NCI-H1930 (cell line): ENCODE measurements around the gene VPS26B.
A peak's percentile ranks its signal among the peaks of the same experiment; 100 is the strongest.
"Not testable (repeated sequence)": the region's sequence is repeated elsewhere in the genome, so short reads cannot be mapped to it uniquely, and the experiment has no call there.

Source experiments
- DNase-seq, 2 experiments: peaks; one replicate each; lab custom pipeline; 2025; lab: John Stamatoyannopoulos, UW

VPS26B gene

DNA sequence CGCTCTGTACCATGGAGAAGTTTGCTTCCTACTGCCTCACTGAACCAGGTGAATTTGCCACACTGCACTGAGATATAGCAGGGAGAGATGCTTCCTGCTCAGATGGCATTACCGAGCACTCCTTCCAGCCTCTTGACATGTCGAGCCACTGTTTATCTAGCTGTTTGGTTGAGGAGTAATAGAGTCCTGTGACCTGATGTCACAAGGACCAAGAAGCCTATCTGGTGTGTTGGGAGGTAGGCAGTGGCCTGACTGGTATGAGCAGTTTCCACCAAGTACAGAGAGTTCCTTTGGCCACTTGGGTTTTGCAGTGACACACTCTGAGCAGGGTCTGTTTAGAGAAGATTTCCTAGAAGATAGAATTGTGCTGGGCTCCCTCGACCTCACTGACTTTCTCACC, 34.1 kb downstream of the VPS26B start:
- DNase-seq = no peak

DNA sequence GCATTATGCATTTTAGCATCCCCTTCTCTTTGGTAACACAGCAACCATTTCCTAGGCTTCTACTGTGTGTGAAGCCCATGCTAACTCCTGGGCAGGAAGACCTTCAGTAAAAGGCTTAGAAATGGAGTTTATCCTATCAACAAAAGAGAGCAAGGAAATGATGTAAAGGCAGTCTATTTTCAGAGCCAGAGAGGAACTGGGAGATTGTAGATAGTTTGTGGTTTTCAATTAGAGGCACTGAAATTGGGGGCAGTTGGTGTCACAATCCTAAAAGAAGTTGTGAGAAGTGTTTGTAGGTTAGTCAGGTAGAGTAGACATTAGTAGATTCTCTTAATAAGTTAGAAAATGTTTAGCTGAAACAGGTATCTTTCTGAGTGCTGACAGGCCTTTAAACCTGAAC, 36.0 kb downstream of the VPS26B start:
- DNase-seq = no peak

DNA sequence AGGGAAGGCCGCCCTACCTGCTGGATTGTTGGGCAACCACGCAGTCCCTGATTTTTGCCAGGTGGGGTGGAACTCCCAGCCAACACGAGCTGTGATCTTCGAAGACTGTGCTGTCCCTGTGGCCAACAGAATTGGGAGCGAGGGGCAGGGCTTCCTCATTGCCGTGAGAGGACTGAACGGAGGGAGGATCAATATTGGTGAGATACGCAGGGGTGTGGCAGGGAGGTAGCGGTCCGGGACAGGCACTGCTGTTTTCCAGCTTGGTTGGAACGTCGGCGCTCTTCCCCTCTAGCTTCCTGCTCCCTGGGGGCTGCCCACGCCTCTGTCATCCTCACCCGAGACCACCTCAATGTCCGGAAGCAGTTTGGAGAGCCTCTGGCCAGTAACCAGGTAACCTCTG, 36.5 kb downstream of the VPS26B start:
- DNase-seq = no peak

DNA sequence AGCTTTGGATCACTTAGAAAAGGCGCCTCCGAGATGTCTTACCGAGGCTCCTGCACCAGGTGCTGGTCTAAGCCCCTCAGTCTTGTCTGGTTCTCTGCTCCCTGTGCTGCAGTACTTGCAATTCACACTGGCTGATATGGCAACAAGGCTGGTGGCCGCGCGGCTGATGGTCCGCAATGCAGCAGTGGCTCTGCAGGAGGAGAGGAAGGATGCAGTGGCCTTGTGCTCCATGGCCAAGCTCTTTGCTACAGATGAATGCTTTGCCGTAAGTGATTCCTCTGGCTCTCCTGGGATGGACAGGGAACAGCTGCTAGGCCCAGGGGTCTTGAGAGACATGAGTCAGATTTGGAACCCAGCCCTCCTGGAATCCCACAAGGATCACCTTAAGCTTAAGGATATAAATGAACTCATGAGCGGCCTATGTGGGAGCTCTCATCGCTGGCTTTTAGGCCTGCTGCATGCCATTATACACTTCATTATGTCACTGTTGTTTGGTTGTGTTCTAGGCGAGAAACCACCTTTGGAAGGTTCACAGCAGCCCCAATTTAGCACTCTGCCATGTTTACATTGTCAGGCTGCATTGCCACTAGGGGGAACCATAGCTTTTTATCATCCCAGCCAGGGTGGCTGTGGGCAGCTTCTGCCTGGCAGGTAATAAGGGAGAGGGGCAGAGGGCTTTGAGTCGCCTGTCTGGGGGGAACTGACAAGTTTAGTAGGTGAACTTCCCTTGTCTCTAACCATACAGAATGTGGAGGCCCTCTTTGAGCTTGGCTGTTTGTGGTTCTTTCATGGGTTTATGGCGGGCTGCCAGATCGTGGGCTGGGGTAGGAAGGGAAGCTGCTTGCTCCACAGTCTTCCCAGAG, 37.4 kb downstream of the VPS26B start:
- DNase-seq = peak in 1 of 2 experiments; percentile 19

DNA sequence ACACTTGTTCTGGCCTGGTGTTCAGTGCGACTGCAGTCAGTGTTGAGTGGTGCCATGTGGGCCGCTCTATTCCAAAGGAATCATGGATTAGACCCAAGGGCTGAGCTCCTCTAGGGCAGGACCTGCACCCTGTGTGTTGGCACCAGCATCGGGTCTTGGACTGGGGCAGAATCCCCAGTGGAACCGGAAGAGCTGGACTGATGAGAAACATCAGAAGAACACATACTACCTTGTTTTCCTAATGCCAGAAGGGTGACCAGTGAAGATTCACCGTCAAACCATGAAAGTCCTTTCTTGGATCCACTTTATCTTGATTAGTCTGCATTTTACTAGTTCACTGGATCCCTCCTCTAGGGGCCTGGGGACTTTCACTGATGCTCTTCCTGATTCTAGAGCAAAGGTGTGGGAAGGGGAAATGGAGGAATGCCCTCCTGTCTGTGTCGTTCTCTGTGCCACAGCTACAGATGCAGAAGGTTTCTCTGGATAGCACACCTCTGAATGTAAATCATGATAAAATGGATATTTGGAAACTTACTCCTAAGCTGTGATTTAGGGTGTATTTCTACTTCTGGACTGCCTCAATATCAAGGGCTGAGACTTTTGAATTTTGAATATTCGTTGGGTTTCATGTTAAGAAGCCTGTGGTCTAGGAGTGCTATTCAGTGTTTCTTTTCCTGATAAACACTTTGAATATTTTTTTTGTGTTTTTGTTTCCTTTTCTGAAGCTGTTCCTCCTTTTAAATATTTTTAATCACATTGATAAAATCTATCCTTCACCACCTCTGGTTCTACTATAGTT, 40.7 kb downstream of the VPS26B start:
- DNase-seq = no peak

DNA sequence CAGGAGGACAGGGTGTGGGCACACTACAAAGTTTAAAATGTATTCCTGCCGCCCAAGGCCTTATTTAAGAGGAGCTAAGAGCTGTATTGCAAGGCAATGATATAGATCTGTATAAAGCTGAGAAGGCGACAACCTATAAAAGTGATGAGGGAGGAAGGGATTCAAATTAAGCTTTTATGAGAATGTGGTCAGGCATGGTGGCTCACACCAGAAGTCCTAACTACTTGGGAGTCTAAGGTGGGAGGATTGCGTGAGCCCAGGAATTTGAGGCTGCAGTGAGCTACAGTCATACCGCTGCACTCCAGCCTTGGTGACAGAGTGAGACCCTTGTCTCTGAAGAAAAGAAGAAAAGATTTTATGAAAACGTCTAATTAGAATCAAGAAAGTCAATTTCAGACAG, 42.0 kb downstream of the VPS26B start:
- DNase-seq = no peak

DNA sequence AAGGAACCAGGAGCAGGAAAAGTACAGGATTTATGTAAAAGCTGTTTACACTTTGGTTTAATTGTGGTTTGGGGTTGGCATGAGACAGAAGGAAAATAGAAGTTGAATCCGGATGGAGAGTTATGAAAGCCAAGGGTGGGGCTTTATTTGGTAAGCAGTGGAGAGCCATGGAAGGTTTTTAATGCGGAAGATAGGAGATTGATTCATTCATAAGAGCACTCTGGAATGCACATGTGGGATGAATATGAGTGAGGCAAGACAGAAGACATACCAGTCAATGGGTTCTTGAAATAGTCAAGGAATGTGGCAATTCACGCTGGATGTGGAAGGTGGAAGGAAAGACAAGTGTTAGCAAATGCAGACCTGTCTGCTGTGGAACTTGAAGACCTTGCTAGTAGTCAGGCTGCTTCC, 42.4 kb downstream of the VPS26B start:
- no peak for DNase-seq

DNA sequence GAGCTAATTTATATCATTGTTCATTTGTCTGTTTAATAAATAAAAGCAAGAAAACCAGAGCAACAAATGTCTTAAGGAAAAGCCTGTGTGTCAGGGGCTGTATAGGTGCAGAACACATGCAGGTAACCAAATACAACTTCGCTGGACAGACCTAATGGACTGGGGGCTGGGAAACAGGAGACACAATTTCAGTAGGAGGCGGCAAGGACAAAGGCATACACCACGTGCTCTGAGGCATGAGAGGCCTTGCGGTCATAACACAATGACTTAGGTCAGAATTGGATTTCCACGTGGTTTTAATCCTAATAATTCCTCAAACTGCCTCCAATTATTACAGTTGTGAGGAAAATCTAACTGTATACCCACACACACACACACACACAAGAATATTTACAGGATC, 43.0 kb downstream of the VPS26B start:
- DNase-seq = no peak

- DNase-seq = no peak
These were observed 43.5 kb downstream of the VPS26B start for GRCh38 chr11:134267966-134268365.

- no peak for DNase-seq
These were observed 45.8 kb downstream of the VPS26B start for GRCh38 chr11:134270250-134270714.

DNA sequence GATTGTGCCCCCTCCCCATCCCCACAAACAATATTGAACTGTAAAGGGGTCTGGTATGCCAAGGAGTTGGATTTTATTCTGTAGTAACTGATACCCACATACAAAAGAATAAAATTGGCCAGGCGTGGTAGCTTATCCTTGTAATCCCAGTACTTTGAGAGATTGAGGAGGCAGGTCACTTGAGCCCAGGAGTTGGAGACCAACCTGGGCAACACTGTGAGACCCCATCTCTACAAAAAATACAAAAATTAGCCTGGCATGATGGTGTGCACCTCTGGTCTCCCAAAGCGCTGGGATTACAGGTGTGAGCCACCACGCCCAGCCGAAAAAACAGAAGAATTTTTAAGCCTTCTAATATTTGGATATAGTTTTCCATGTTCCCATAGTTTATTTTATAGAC, 47.5 kb downstream of the VPS26B start:
- DNase-seq = no peak

GRCh38 chr11:134272381-134273316, 48.2 kb downstream of the VPS26B start:
- DNase-seq = no peak

DNA sequence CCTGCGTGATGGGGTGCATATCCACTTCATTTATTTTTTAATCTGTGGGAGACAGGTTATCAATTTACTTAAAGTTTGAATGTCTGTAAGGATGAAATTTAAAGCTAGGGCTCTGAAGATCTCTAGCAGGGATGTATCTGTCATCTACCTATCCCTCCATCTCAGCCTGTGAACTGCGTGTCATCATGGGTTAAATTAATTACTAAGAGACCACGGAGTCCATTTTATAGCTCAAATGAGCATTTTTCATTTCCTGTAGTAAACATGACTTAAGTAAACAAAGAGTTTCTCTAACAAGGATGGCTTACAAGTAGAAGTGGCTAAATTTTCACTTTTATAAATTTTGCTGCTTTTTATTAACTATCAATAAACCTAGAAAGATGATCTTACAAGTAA, 48.8 kb downstream of the VPS26B start:
- no peak for DNase-seq

DNA sequence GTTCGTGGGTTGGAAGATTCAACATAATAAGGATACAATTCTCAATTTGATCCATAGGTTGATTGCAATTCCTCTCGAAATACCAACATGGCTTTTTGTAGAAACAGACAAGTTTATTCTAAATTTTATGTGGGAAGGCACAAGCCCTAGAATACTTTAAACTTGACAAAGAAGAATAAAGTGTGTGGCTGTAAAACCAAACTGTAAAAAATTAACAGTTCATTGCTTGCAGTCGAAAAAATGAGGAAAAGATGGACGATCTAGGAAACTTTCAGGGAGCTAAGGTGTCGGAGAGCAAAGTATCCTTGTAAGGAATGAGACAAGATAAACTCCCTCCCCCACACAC, 50.7 kb downstream of the VPS26B start:
- DNase-seq = no peak

- no peak for DNase-seq
These were observed 51.3 kb downstream of the VPS26B start, which contains the start of gene GLB1L3 for GRCh38 chr11:134275534-134276395. Gene GLB1L3 (plus strand): TSS chr11:134276379. CDS start chr11:134276741, 362 bp downstream.

DNA sequence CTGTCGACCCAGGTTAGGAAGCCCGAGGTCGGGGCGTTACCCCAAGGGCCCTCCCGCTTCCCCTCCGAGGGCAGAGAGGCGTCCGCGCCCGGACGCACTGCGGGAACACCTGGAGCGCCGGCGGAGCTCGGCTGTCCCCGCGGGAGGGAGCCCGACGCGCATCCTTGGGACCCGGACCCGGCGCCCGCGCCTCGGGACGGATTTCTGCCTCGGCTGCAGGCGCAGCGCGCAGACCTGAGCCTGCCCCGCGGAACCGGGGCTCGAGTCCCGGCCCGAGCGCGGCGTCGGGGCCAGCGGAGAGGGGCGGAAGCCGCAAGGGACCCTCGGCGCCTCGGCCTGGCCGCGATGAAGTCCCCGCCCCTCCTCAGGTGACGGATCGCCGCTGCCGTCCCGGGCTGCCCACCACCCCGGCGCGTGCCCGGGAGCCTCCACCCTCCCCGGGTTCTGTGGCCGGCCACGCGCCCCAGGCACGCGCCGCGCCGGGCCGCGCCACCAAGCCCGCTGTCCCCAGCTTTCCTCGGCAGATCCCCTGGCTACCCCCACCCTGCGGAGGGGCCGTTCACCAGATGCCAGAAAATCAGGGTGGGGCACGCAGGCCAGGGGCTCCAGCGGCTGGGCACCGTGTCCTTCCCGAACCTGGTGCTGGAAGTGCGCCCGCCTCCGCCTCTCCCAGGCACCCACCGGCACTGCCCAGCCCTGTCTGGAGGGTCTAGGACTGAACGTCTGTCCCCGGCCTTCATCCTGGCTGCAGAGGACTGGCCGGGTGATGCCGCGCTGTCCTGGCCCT, 52.1 kb downstream of the VPS26B start:
- no peak for DNase-seq

DNA sequence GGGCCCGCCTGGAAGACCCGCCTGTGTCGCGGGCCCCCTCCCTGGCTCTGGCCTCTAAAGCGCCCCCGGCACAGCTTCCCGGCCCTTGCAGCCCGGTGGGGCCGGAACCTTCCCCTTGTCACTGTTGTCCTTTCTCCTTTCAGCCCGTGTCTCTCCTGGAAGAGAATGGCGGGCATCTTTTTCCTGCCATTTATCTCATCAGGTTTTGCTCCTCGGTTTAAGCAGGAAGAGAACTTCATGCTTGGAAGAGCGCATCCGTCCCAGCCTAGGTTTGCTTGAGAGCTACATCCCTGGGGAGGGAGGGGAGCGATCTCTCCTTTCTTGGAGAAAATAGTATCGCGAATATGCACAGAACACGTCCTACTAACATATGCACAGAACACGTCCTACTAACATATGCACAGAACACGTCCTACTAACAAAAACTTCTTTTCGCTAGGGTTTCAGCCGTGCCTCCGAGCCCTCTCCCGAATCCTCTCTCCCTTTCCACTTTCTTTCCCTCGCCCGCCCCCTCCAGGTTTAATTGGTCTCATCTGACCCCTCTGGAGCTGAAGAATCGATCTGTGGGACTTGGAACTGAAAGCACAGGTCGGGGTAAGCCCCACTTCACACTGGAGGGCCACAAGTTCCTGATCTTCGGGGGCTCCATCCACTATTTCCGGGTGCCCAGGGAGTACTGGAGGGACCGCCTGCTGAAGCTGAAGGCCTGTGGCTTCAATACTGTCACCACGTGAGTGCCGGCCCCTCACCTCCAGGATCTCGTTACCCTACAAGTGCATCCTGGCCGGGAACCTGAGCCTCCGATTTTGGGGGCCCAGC, 52.9 kb downstream of the VPS26B start:
- no peak for DNase-seq

DNA sequence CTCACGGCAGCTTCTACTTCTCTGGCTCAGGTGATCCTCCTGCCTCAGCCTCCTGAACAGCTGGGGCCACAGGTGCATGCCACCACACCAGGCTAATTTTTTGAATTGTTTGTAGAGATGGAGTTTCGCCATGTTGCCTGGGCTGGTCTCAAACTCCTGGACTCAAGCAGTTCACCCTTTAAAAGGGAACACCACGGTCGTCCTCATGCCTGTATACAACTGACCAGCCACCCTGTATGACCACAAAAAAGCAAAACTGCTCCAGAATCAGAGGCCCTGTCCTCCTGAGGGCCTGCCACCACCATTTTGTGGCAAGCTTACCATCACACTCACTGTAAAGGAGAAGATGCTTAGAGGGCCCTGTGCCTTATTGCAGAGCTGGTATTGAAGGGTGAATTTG, 53.9 kb downstream of the VPS26B start:
- DNase-seq = no peak

- DNase-seq = not testable (repeated sequence)
These were observed 57.2 kb downstream of the VPS26B start for GRCh38 chr11:134281635-134282034.
